ENCODE measurements around the gene TRIM13.

- TF ChIP-seq CTCF (IDR thresholded peaks at IDR 0.05; ENCODE audit: low read length) (no peak), EZH2 (optimal IDR thresholded peaks at IDR 0.05; ENCODE audit: low read depth, low read length) (no peak)
Observed at GRCh38 chr13:49951754-49952535, 44.9 kb upstream of the TRIM13 start.

Measured in MM.1S (cell line).